Measurements from ENCODE around the gene SFTPD.
"Not testable (repeated sequence)": the region's sequence is repeated elsewhere in the genome, so short reads cannot be mapped to it uniquely, and the experiment has no call there.

Gene SFTPD

GRCh38 chr10:79923145-79923544 lies 25.8 kb downstream of the SFTPD start:
- H3K36me3 ChIP-seq (ENCODE audit: insufficient read depth, low read length): no peaks in the 10 kb centered on the region
- H3K9ac ChIP-seq (ENCODE audit: low read depth, low read length): no peak overlapping the region
- H3K4me3 ChIP-seq (ENCODE audit: low read length): no peak overlapping the region
- H3K27ac ChIP-seq (ENCODE audit: low read depth, low read length): no peak overlapping the region
- WGBS: 98% methylated on average over 3 of the region's 3 CpGs
- no peaks in the 10 kb centered on the region for H3K27me3 ChIP-seq (ENCODE audit: insufficient read depth, low read length)
- no peaks in the 10 kb centered on the region for H3K4me1 ChIP-seq (ENCODE audit: insufficient read depth, low read length)
- no peaks in the 10 kb centered on the region for H3K9me3 ChIP-seq (ENCODE audit: insufficient read depth, low read depth, low read length)

DNA sequence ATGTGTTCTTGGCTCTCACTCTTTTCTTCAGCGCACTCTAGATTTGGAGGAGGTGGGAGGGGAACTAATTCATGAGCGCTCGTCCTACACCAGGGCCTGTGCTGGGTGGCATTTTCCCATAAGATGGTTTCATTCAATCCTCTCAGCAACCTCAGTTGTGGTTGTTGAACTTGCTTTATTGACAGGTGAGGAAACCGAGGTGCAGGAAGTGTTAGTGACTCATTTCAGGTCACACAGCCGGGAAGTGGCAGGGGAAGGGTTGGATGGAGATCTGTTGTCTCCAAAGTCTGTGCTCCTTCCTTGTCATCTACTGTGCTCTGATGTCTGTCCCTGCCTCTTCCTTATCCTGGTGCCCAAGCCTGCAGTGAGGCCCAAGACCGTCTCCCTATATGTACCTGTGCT lies 26.9 kb downstream of the SFTPD start:
- H3K9ac ChIP-seq (ENCODE audit: low read depth, low read length); H3K27ac ChIP-seq (ENCODE audit: low read depth, low read length); H3K27me3 ChIP-seq (ENCODE audit: insufficient read depth, low read length); H3K9me3 ChIP-seq (ENCODE audit: insufficient read depth, low read depth, low read length); H3K4me3 ChIP-seq (ENCODE audit: low read length); H3K4me1 ChIP-seq (ENCODE audit: insufficient read depth, low read length); H3K36me3 ChIP-seq (ENCODE audit: insufficient read depth, low read length): not testable (repeated sequence)
- WGBS: 96% methylated on average over 2 of the region's 6 CpGs

GRCh38 chr10:79915838-79916237 lies 33.1 kb downstream of the SFTPD start:
- WGBS: 100% methylated on average over 1 of the region's 2 CpGs
- H3K9me3 ChIP-seq (ENCODE audit: insufficient read depth, low read depth, low read length); H3K36me3 ChIP-seq (ENCODE audit: insufficient read depth, low read length); H3K9ac ChIP-seq (ENCODE audit: low read depth, low read length); H3K4me1 ChIP-seq (ENCODE audit: insufficient read depth, low read length); H3K4me3 ChIP-seq (ENCODE audit: low read length); H3K27me3 ChIP-seq (ENCODE audit: insufficient read depth, low read length); H3K27ac ChIP-seq (ENCODE audit: low read depth, low read length): not testable (repeated sequence)

DNA sequence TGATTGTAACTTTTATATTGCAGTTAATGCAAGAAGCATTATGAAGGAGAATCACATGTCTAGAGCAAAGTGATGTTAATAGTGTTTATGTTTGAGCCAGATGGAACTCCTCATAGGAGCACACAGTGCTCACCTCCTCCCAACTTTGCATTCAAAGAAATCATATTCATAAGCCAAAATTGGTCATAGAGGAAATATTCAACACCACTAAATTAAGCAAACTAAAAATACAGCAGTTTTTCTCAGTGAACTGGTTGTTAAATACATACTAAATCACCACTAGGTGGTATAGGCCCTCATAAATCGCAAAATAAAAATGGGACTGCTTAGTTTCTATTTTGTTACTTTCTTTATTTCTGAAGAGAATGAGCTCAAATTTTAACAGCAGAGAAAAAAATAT lies 34.4 kb downstream of the SFTPD start:
- H3K27me3 ChIP-seq (ENCODE audit: insufficient read depth, low read length); H3K4me1 ChIP-seq (ENCODE audit: insufficient read depth, low read length); H3K4me3 ChIP-seq (ENCODE audit: low read length); H3K9ac ChIP-seq (ENCODE audit: low read depth, low read length); H3K36me3 ChIP-seq (ENCODE audit: insufficient read depth, low read length); H3K9me3 ChIP-seq (ENCODE audit: insufficient read depth, low read depth, low read length); H3K27ac ChIP-seq (ENCODE audit: low read depth, low read length): not testable (repeated sequence)
- WGBS: no CpG with 5 or more reads among the region's 1 CpG

DNA sequence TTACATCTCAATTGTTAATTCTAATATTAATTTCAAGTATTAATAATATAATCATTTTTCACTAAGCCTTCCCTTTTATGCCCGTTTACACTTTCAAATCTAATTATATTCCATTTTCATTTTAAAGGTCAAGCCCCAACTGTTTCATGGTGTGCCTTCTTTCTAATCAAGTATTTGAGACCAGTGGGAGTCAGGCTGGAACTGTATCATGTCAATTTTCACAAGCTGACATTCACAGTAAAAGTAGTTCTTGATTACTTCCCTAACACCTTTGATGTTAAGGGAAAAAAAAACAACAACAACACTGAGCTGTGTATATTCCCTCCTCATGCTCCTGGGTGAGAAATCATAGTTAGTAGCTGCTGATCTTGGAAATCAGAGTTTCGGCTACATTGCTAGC lies 38.1 kb downstream of the SFTPD start:
- Histone ChIP-seq H3K9me3 (ENCODE audit: insufficient read depth, low read depth, low read length) (no peaks in the 10 kb centered on the region), H3K4me3 (ENCODE audit: low read length) (no peak overlapping the region), H3K9ac (ENCODE audit: low read depth, low read length) (no peak overlapping the region), H3K27me3 (ENCODE audit: insufficient read depth, low read length) (peaks cover 2% of the 10 kb centered on the region), H3K36me3 (ENCODE audit: insufficient read depth, low read length) (0 out of 2 replicates have a peak, but pooled peaks cover 3% of the 10 kb centered on the region), H3K27ac (ENCODE audit: low read depth, low read length) (no peak overlapping the region), H3K4me1 (ENCODE audit: insufficient read depth, low read length) (no peaks in the 10 kb centered on the region)
- WGBS: 89% methylated on average over 1 of the region's 2 CpGs

- H3K27ac ChIP-seq (ENCODE audit: low read depth, low read length): no peak overlapping the region
- H3K36me3 ChIP-seq (ENCODE audit: insufficient read depth, low read length): 0 out of 2 replicates have a peak, but pooled peaks cover 3% of the 10 kb centered on the region
- H3K9me3 ChIP-seq (ENCODE audit: insufficient read depth, low read depth, low read length): no peaks in the 10 kb centered on the region
- H3K4me1 ChIP-seq (ENCODE audit: insufficient read depth, low read length): no peaks in the 10 kb centered on the region
- H3K4me3 ChIP-seq (ENCODE audit: low read length): no peak overlapping the region
- 95% methylated on average over 3 of the region's 3 CpGs for WGBS
- H3K27me3 ChIP-seq (ENCODE audit: insufficient read depth, low read length): peaks cover 7% of the 10 kb centered on the region
- no peak overlapping the region for H3K9ac ChIP-seq (ENCODE audit: low read depth, low read length)
Observed at GRCh38 chr10:79910344-79910743, 38.6 kb downstream of the SFTPD start.

DNA sequence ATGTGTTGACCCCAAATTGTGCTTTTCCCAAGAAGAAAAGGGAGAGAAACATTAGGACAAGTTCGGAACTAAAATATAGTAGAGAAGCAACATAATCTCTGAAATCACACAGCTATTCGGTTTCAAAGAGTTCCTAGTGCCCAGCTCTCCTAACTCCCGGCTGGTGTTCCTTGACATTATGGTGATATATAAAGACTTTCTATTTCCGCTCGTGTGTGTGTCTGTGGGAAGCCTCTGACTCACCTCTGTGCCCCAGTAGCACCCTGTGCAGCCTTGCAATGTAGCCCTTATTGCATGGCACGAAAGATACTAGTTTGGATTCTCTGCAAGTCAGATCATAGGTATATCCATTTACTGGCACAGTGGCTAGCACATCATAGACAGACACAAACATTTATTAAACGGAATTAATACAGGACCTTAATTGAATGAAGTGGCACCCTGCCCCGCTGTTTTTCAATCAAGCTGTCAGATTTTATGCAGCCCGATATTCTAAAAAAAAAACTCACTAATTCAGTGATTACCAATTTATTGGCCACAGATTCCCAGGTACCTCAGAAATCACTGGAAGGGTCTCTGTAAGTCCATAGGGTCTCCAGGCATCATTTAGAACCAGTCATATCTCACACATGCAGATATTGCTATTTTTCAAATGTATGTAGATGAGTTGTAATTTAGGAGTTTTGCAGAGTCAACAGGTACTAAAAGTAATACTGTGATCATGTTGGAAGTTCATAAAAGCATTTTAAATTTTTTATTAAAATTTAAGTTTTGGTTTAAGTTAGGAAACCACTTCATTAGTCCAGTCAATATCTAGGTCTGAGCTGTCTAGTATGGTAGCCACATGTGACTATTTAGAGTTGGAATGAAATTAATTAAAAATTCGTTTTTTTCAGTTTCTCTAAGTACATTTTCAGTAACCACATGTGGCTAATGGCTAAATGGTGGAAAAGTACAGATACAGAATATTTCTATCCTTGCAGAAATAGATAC lies 43.3 kb downstream of the SFTPD start:
- Histone ChIP-seq H3K9ac (ENCODE audit: low read depth, low read length) (peak overlapping the region; percentile 79), H3K4me1 (ENCODE audit: insufficient read depth, low read length) (no peaks in the 10 kb centered on the region), H3K27ac (ENCODE audit: low read depth, low read length) (no peak overlapping the region), H3K4me3 (ENCODE audit: low read length) (peak overlapping the region; percentile 73), H3K9me3 (ENCODE audit: insufficient read depth, low read depth, low read length) (no peaks in the 10 kb centered on the region), H3K27me3 (ENCODE audit: insufficient read depth, low read length) (peaks cover 35% of the 10 kb centered on the region), H3K36me3 (ENCODE audit: insufficient read depth, low read length) (0 out of 2 replicates have a peak, but pooled peaks cover 3% of the 10 kb centered on the region)
- 36% methylated on average over 9 of the region's 10 CpGs for WGBS

GRCh38 chr10:79904671-79905321 lies 44.1 kb downstream of the SFTPD start:
- H3K36me3 ChIP-seq (ENCODE audit: insufficient read depth, low read length): 0 out of 2 replicates have a peak, but pooled peaks cover 3% of the 10 kb centered on the region
- H3K4me3 ChIP-seq (ENCODE audit: low read length): peak overlapping the region; percentile 73
- H3K27ac ChIP-seq (ENCODE audit: low read depth, low read length): no peak overlapping the region
- H3K4me1 ChIP-seq (ENCODE audit: insufficient read depth, low read length): no peaks in the 10 kb centered on the region
- peak overlapping the region; percentile 79 for H3K9ac ChIP-seq (ENCODE audit: low read depth, low read length)
- H3K27me3 ChIP-seq (ENCODE audit: insufficient read depth, low read length): peaks cover 35% of the 10 kb centered on the region
- WGBS: under 1% methylated on average over 58 of the region's 58 CpGs
- no peaks in the 10 kb centered on the region for H3K9me3 ChIP-seq (ENCODE audit: insufficient read depth, low read depth, low read length)

- H3K9me3 ChIP-seq (ENCODE audit: insufficient read depth, low read depth, low read length); H3K4me1 ChIP-seq (ENCODE audit: insufficient read depth, low read length); H3K9ac ChIP-seq (ENCODE audit: low read depth, low read length); H3K36me3 ChIP-seq (ENCODE audit: insufficient read depth, low read length); H3K4me3 ChIP-seq (ENCODE audit: low read length); H3K27ac ChIP-seq (ENCODE audit: low read depth, low read length): not testable (repeated sequence)
- peaks cover 37% of the 10 kb centered on the region for H3K27me3 ChIP-seq (ENCODE audit: insufficient read depth, low read length)
- no CpG with 5 or more reads among the region's 1 CpG for WGBS
Observed at GRCh38 chr10:79901571-79901970, 47.3 kb downstream of the SFTPD start.

- Histone ChIP-seq H3K27ac (ENCODE audit: low read depth, low read length) (no peak overlapping the region), H3K9me3 (ENCODE audit: insufficient read depth, low read depth, low read length) (no peaks in the 10 kb centered on the region), H3K27me3 (ENCODE audit: insufficient read depth, low read length) (peaks cover 14% of the 10 kb centered on the region), H3K36me3 (ENCODE audit: insufficient read depth, low read length) (no peaks in the 10 kb centered on the region), H3K4me1 (ENCODE audit: insufficient read depth, low read length) (no peaks in the 10 kb centered on the region), H3K9ac (ENCODE audit: low read depth, low read length) (no peak overlapping the region), H3K4me3 (ENCODE audit: low read length) (no peak overlapping the region)
- 79% methylated on average over 3 of the region's 3 CpGs for WGBS
Observed at GRCh38 chr10:79898597-79899325, 50.1 kb downstream of the SFTPD start.

GRCh38 chr10:79892896-79893295 lies 56.0 kb downstream of the SFTPD start:
- H3K27me3 ChIP-seq (ENCODE audit: insufficient read depth, low read length): not testable (repeated sequence)

More at GRCh38 chr10:79892896-79893295, 56.0 kb downstream of the SFTPD start:
- H3K27ac ChIP-seq (ENCODE audit: low read depth, low read length); H3K4me3 ChIP-seq (ENCODE audit: low read length); H3K4me1 ChIP-seq (ENCODE audit: insufficient read depth, low read length); H3K36me3 ChIP-seq (ENCODE audit: insufficient read depth, low read length); H3K9ac ChIP-seq (ENCODE audit: low read depth, low read length); H3K9me3 ChIP-seq (ENCODE audit: insufficient read depth, low read depth, low read length): not testable (repeated sequence)
- 94% methylated on average over 17 of the region's 17 CpGs for WGBS
